GM10266 (cell line): ENCODE data around the gene DNAH17.

Experiments used
- DNase-seq: peaks from one replicate; pipeline ENCODE4 v3.0.0; 2012; ENCODE audit errors: extremely low spot score
- CTCF ChIP-seq: IDR thresholded peaks from 2 replicates; pipeline ENCODE4 v1.5.1; 2012; ENCODE audit warnings: mild to moderate bottlenecking, low read depth; ENCODE audit not compliant: control insufficient read depth, insufficient read depth; ENCODE audit errors: missing control alignments

The DNAH17 gene

GRCh38 chr17:78493853-78494695 is 83.1 kb downstream of the DNAH17 start:
- DNase-seq: no peak
- TF ChIP-seq CTCF: no peak

- DNase-seq: no peak
- TF ChIP-seq CTCF: no peak
Observed at GRCh38 chr17:78493450-78493849, 83.7 kb downstream of the DNAH17 start.

GRCh38 chr17:78492116-78492799 is 84.9 kb downstream of the DNAH17 start:
- no peak for DNase-seq
- TF ChIP-seq CTCF: no peak

GRCh38 chr17:78491236-78492115 is 85.7 kb downstream of the DNAH17 start:
- no peak for DNase-seq
- no peak for TF ChIP-seq CTCF

GRCh38 chr17:78490673-78491072 is 86.5 kb downstream of the DNAH17 start:
- no peak for TF ChIP-seq CTCF
- DNase-seq: no peak

GRCh38 chr17:78490156-78490555 is 87.0 kb downstream of the DNAH17 start:
- TF ChIP-seq CTCF: no peak
- DNase-seq: no peak
